Heart left ventricle (tissue), 13 donors: ENCODE results near the gene AEBP1.

Experiments used
- POLR2A ChIP-seq, 2 donors: fragments of 450-650 bp; IDR thresholded peaks; one replicate each; pipeline ENCODE4 v1.6.1; 2017; ENCODE audit warnings: antibody characterized with exemption in 2 of 2, mild to moderate bottlenecking in 2 of 2, moderate library complexity in 2 of 2
- TF ChIP-seq, protein P1 (sequence below), 12 donors: fragments of 200-600 bp; sonication (generic) in 4 of 12; IDR thresholded peaks; one replicate each; pipeline versions ENCODE4 v1.5.0 to v1.8.0; 2018 to 2022; ENCODE audit warnings: antibody characterized with exemption in 12 of 12, mild to moderate bottlenecking in 5 of 12
- donor health status: ischemic (EF 13 %, LVEDD 7.1; RV severe dilation, severe dysfunction).
- donor health status: DM: no; HTN: yes; CAD: no.
- donor health status: DM: no; HTN: no; CAD: no.
- donor health status: ischemic (EF 25% LVEDD 6.9; RV normal size, moderate dysfunction).
- donor health status: ischemic (EF 25% LVEDD 5.7; RV mildly dilated, moderate dysfunction).
- donor health status: ischemic (EF 35%, LVEDD 5.7; RV mildly dilated, moderate dysfunction).
- donor health status: nonischemic (EF 11% LVEDD 7.7; RV severe dilation, severe dysfunction).
- donor health status: DM: yes; HTN: yes; CAD: no.
- donor health status: PGD.
- donor health status: ischemic (EF 29% LVEDD 5.4; RV normal size, mild dysfunction).
- donor health status: nonischemic (EF 23%, LVEDD 6.1; RV moderate dilation, normal function).

DNA sequence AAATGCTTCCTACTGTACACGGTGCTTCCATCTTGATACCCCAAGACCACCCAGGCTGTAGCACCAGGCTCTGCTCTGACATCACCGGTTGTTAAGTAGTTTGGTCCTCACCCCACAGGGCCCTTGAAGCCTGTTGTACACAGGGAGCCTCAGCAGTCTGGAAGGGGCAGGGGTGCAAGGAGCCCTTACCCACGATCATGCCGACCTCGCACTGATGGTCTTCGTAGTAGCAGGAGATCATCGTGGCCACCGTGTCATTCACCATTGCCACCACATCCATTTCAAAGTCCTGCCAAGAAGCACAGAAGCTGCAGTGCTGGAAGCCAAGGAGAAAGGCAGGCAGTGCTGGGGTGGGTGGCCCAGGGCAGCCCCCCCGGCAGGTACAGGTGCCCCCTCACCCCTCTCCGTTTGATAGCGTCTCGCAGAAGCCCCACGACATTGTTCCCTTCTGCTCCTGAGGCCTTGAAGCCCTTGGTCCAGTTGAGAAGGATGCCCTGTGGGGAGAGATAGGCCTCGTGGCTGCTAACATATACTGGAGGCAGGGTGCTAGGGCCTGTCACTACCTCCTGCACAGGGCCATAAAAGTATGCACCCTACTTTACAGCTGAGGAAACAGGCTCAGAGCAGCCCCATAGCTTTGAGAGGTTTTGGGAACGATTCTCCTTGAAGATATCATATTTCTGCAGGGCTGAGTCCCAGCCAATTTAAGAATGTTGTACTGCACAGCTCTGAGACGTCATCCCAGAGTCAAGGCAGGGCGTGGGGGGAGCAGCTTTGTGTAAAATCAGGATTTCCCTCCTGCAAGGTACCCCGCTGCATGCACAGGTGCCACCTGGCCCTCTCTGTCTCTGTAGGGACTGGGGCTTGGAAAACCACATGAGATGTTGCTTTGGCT lies 45.7 kb downstream of the AEBP1 start:
- TF ChIP-seq, protein P1, sequence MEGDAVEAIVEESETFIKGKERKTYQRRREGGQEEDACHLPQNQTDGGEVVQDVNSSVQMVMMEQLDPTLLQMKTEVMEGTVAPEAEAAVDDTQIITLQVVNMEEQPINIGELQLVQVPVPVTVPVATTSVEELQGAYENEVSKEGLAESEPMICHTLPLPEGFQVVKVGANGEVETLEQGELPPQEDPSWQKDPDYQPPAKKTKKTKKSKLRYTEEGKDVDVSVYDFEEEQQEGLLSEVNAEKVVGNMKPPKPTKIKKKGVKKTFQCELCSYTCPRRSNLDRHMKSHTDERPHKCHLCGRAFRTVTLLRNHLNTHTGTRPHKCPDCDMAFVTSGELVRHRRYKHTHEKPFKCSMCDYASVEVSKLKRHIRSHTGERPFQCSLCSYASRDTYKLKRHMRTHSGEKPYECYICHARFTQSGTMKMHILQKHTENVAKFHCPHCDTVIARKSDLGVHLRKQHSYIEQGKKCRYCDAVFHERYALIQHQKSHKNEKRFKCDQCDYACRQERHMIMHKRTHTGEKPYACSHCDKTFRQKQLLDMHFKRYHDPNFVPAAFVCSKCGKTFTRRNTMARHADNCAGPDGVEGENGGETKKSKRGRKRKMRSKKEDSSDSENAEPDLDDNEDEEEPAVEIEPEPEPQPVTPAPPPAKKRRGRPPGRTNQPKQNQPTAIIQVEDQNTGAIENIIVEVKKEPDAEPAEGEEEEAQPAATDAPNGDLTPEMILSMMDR (IDR thresholded peaks at IDR 0.05): no peak
- TF ChIP-seq POLR2A (IDR thresholded peaks at IDR 0.05): no peak
